H1 (cell line): Measurements from ENCODE around the gene MEMO1. TPM values are rescaled to one million over a fixed set of nuclear protein-coding genes. Genes with fewer than 3 reads are reported as not detected.

Experiments
- CTCF ChIA-PET: fragments of 300-600 bp; sonication (Branson Sonifier 250); formaldehyde crosslinking; loops from one replicate; lab custom pipeline; 2021; ENCODE audit not compliant: partially characterized antibody; lab: Charles Lee
- POLR2A ChIA-PET: fragments of 300-600 bp; sonication (Branson Sonifier 250); formaldehyde crosslinking; loops from one replicate; lab custom pipeline; 2021; ENCODE audit warnings: inconsistent platforms; ENCODE audit not compliant: partially characterized antibody; lab: Charles Lee
- DNase-seq, 2 experiments: peaks; one replicate each; pipeline versions ENCODE4 v3.0.0 to v3.0.0-alpha.2; 2010 to 2022; ENCODE audit warnings: low spot score in 2 of 2, low read depth in 1 of 2, mixed read lengths in 1 of 2
- FAIRE-seq: peaks from 2 replicates; lab custom pipeline; 2011; peaks lifted over from hg19 to GRCh38; lab: Jason Lieb, UNC
- H2AFZ ChIP-seq: 2 replicates; pipeline ENCODE4 v1.8.1; 2012; ENCODE audit warnings: low read length, inconsistent platforms
- H2AK5ac ChIP-seq: 2 replicates; pipeline ENCODE4 v1.6.1; 2013; ENCODE audit warnings: low read depth, low read length
- H2BK120ac ChIP-seq: replicated peaks from 2 replicates; pipeline ENCODE3; 2013; ENCODE audit warnings: low read depth, low read length, inconsistent platforms
- H2BK12ac ChIP-seq: 2 replicates; pipeline ENCODE4 v1.6.1; 2013; ENCODE audit warnings: low read depth, low read length
- H2BK15ac ChIP-seq: 2 replicates; pipeline ENCODE4 v1.6.1; 2013; ENCODE audit warnings: low read length
- H2BK20ac ChIP-seq: 2 replicates; pipeline ENCODE4 v1.6.1; 2013; ENCODE audit warnings: low read length
- H2BK5ac ChIP-seq: 2 replicates; pipeline ENCODE4 v1.6.1; 2013; ENCODE audit warnings: low read depth, low read length
- H3K14ac ChIP-seq: 2 replicates; pipeline ENCODE4 v1.6.1; 2013; ENCODE audit warnings: inconsistent platforms; ENCODE audit not compliant: insufficient read length
- H3K18ac ChIP-seq: 2 replicates; pipeline ENCODE4 v1.6.1; 2013; ENCODE audit warnings: low read length; ENCODE audit errors: extremely low read depth
- H3K23ac ChIP-seq: 2 replicates; pipeline ENCODE4 v1.6.1; 2013; ENCODE audit warnings: inconsistent platforms; ENCODE audit not compliant: insufficient read length
- H3K23me2 ChIP-seq: 2 replicates; pipeline ENCODE4 v1.6.1; 2013; ENCODE audit warnings: low read depth, low read length
- H3K27ac ChIP-seq: 2 replicates; pipeline ENCODE4 v1.6.1; 2011; ENCODE audit warnings: low read depth, low read length, inconsistent platforms
- H3K27me3 ChIP-seq, 4 experiments: replicated peaks in 1 of 4; 1 replicate in 1 of 4; 2 replicates in 3 of 4; pipeline versions ENCODE4 v1.6.1 to v1.8.1; 2011 to 2013; ENCODE audit warnings: low read length in 3 of 4, mild to moderate bottlenecking in 3 of 4, inconsistent platforms in 2 of 4, mixed read lengths in 2 of 4, moderate library complexity in 1 of 4; ENCODE audit not compliant: control insufficient read depth in 3 of 4, insufficient read depth in 3 of 4; ENCODE audit errors: extremely low read depth in 1 of 4
- H3K36me3 ChIP-seq, 4 experiments: 2 replicates each; pipeline versions ENCODE4 v1.6.1 to v1.8.1; 2011 to 2013; ENCODE audit warnings: mild to moderate bottlenecking in 4 of 4, low read length in 3 of 4, moderate library complexity in 2 of 4, control low read depth in 1 of 4, inconsistent platforms in 1 of 4; ENCODE audit not compliant: insufficient read depth in 4 of 4, control insufficient read depth in 2 of 4
- H3K4ac ChIP-seq: replicated peaks from 2 replicates; pipeline ENCODE3; 2013; ENCODE audit warnings: low read length, low read depth, mixed read lengths, inconsistent platforms; ENCODE audit not compliant: insufficient read length
- H3K4me1 ChIP-seq, 4 experiments: replicated peaks in 1 of 4; 1 replicate in 1 of 4; 2 replicates in 3 of 4; pipeline versions ENCODE4 v1.6.1 to v1.8.1; 2011 to 2013; ENCODE audit warnings: low read length in 3 of 4, inconsistent platforms in 2 of 4, mixed read lengths in 1 of 4; ENCODE audit not compliant: insufficient read depth in 4 of 4, control insufficient read depth in 3 of 4
- H3K4me2 ChIP-seq, 2 experiments: 2 replicates each; pipeline versions ENCODE4 v1.6.1 to v1.8.1; 2011 to 2013; ENCODE audit warnings: low read depth in 2 of 2, low read length in 2 of 2, control low read depth in 1 of 2, inconsistent platforms in 1 of 2, mild to moderate bottlenecking in 1 of 2; ENCODE audit not compliant: insufficient read depth in 1 of 2
- H3K4me3 ChIP-seq, 4 experiments: fragments of 200-600, 300-600 bp in 1 of 4; sonication (generic), shearing (Covaris generic), sonication (Bioruptor Twin) in 1 of 4; 2 replicates each; pipeline versions ENCODE4 v1.5.1 to v1.8.1; 2011 to 2016; ENCODE audit warnings: low read length in 4 of 4, low read depth in 3 of 4, control low read depth in 2 of 4, inconsistent platforms in 2 of 4, mild to moderate bottlenecking in 2 of 4, mixed read lengths in 1 of 4, moderate library complexity in 1 of 4; ENCODE audit not compliant: insufficient read depth in 2 of 4; ENCODE audit errors: extremely low read depth in 1 of 4
- H3K56ac ChIP-seq: replicated peaks from 2 replicates; pipeline ENCODE3; 2013; ENCODE audit warnings: low read depth, mild to moderate bottlenecking, mixed read lengths, low read length, inconsistent platforms; ENCODE audit not compliant: insufficient read length
- H3K79me1 ChIP-seq: 2 replicates; pipeline ENCODE4 v1.6.1; 2013; ENCODE audit warnings: low read depth, low read length, control low read depth
- H3K79me2 ChIP-seq, 2 experiments: 2 replicates each; pipeline versions ENCODE4 v1.6.1 to v1.8.1; 2012 to 2013; ENCODE audit warnings: low read length in 2 of 2, mild to moderate bottlenecking in 2 of 2, inconsistent platforms in 1 of 2; ENCODE audit not compliant: insufficient read depth in 2 of 2, control insufficient read depth in 1 of 2
- H3K9ac ChIP-seq, 4 experiments: replicated peaks in 1 of 4; 1 replicate in 1 of 4; 2 replicates in 3 of 4; pipeline versions ENCODE4 v1.6.1 to v1.8.1; 2011 to 2013; ENCODE audit warnings: low read depth in 3 of 4, low read length in 3 of 4, control low read depth in 2 of 4, mild to moderate bottlenecking in 2 of 4, moderate library complexity in 2 of 4, inconsistent platforms in 1 of 4; ENCODE audit errors: extremely low read depth in 1 of 4
- H3K9me3 ChIP-seq, 2 experiments: 2 replicates each; pipeline versions ENCODE4 v1.6.1 to v1.8.1; 2012 to 2013; ENCODE audit warnings: mild to moderate bottlenecking in 2 of 2, moderate library complexity in 2 of 2, control low read depth in 1 of 2, inconsistent platforms in 1 of 2, low read depth in 1 of 2, low read length in 1 of 2, mixed read lengths in 1 of 2; ENCODE audit not compliant: insufficient read depth in 2 of 2
- H4K20me1 ChIP-seq, 2 experiments: replicated peaks in 1 of 2; 2 replicates each; pipeline versions ENCODE3 to v1.8.1; 2011 to 2013; ENCODE audit warnings: inconsistent platforms in 2 of 2, low read length in 2 of 2, mild to moderate bottlenecking in 1 of 2; ENCODE audit not compliant: insufficient read depth in 2 of 2, control insufficient read depth in 1 of 2
- H4K5ac ChIP-seq: 2 replicates; pipeline ENCODE4 v1.6.1; 2013; ENCODE audit warnings: low read length, low read depth, mixed read lengths, inconsistent platforms; ENCODE audit not compliant: insufficient read length
- H4K8ac ChIP-seq: 2 replicates; pipeline ENCODE4 v1.8.0; 2013; ENCODE audit warnings: mild to moderate bottlenecking, moderate library complexity, low read length, inconsistent platforms; ENCODE audit not compliant: insufficient read depth; ENCODE audit errors: extremely low read depth
- H4K91ac ChIP-seq: replicated peaks from 2 replicates; pipeline ENCODE3; 2013; ENCODE audit warnings: low read length, mixed read lengths, inconsistent platforms; ENCODE audit not compliant: insufficient read length
- CBX8 ChIP-seq: fragments of 300-800, 300-1000 bp; sonication (generic); IDR thresholded peaks from 2 replicates; pipeline ENCODE4 v1.7.1; 2016; ENCODE audit warnings: low read depth, low read length, borderline replicate concordance
- CTBP2 ChIP-seq: IDR thresholded peaks from 2 replicates; pipeline ENCODE4 v1.7.0; 2011; ENCODE audit warnings: borderline replicate concordance, mild to moderate bottlenecking, moderate library complexity, mixed read lengths, low read length; ENCODE audit not compliant: insufficient read depth, insufficient read length
- KDM5A ChIP-seq: fragments of 200-600 bp; IDR thresholded peaks from 2 replicates; pipeline ENCODE4 v1.7.1; 2012; ENCODE audit warnings: mild to moderate bottlenecking, low read length, inconsistent platforms, mixed read lengths
- POLR2A ChIP-seq, 2 experiments: IDR thresholded peaks; 1 replicate in 1 of 2; 2 replicates in 1 of 2; pipeline ENCODE4 v1.6.1; 2011; ENCODE audit warnings: low read depth in 2 of 2, low read length in 2 of 2, mild to moderate bottlenecking in 2 of 2; ENCODE audit errors: control extremely low read depth in 1 of 2
- POU5F1 ChIP-seq: IDR thresholded peaks from 2 replicates; pipeline ENCODE4 v1.6.1; 2011; ENCODE audit warnings: low read depth, mild to moderate bottlenecking, low read length, moderate library complexity
- SP2 ChIP-seq: IDR thresholded peaks from 2 replicates; pipeline ENCODE4 v1.6.1; 2012; ENCODE audit warnings: mild to moderate bottlenecking, low read length, inconsistent platforms
- TAF7 ChIP-seq: optimal IDR thresholded peaks from 2 replicates; pipeline ENCODE3; 2011; ENCODE audit warnings: low read depth, mild to moderate bottlenecking, inconsistent platforms, low read length, moderate library complexity, borderline replicate concordance
- ZNF274 ChIP-seq: IDR thresholded peaks from 2 replicates; pipeline ENCODE4 v1.7.0; 2012; ENCODE audit warnings: low read length, borderline replicate concordance; ENCODE audit errors: extremely low read depth
- WGBS, 2 experiments: shearing (Covaris generic) in 1 of 2; methylation state at CpG; one replicate each; pipeline versions ENCODE4 v1.1.6 to v1.1.7; 2013 to 2015; ENCODE audit warnings: low lambda C conversion rate in 2 of 2, mixed read lengths in 2 of 2, inconsistent platforms in 1 of 2, low coverage in 1 of 2, missing lambda C conversion rate in 1 of 2; ENCODE audit not compliant: insufficient replicate concordance in 2 of 2, insufficient coverage in 1 of 2, insufficient read length in 1 of 2; ENCODE audit errors: extremely low coverage in 1 of 2, missing lambda C conversion rate in 1 of 2; 5-methylcytosine and 5-hydroxymethylcytosine counted together
- polyA plus RNA-seq, 7 experiments: library from polyadenylated mRNA; depleted of rRNA in 3 of 7; stranded (reverse) in 5 of 7; unstranded in 2 of 7; fragments of >200 nt in 5 of 7; fragments of 200-250 nt in 2 of 7; gene quantifications; 1 replicate in 5 of 7; 2 replicates in 1 of 7; 4 replicates in 1 of 7; pipeline versions ENCODE4 v1.2.1 to v1.2.3, GENCODE V29; 2011 to 2013; ENCODE audit warnings: missing spikeins in 2 of 7, mixed read lengths in 2 of 7
- total RNA-seq: library from RNA; stranded (reverse); fragmentation: NEBNext Ultra II Directional; extraction: Animal tissue kit (Norgen Biotek cat#: 25700); gene quantifications from 2 replicates; pipeline ENCODE4 v1.2.1, GENCODE V29; 2021
- TF ChIP-seq, protein P1 (sequence below), 3 experiments: IDR thresholded peaks; 1 replicate in 2 of 3; 2 replicates in 1 of 3; pipeline versions ENCODE4 v1.5.1 to v1.6.1; 2011; ENCODE audit warnings: low read length in 3 of 3, mild to moderate bottlenecking in 3 of 3, inconsistent platforms in 2 of 3, low read depth in 1 of 3, moderate library complexity in 1 of 3; ENCODE audit not compliant: insufficient read depth in 1 of 3; ENCODE audit errors: control extremely low read depth in 1 of 3
- TF ChIP-seq, protein P2 (sequence below): IDR thresholded peaks from 2 replicates; pipeline ENCODE4 v1.6.1; 2011; ENCODE audit warnings: low read length, improper control_type of control experiment

Gene MEMO1
- total and polyA plus RNA-seq, 2 of the 8 experiments (the other 6 are each of a cell fraction or from before 2014, with no cell fraction given), result 26.9 to 54.7 TPM

DNA sequence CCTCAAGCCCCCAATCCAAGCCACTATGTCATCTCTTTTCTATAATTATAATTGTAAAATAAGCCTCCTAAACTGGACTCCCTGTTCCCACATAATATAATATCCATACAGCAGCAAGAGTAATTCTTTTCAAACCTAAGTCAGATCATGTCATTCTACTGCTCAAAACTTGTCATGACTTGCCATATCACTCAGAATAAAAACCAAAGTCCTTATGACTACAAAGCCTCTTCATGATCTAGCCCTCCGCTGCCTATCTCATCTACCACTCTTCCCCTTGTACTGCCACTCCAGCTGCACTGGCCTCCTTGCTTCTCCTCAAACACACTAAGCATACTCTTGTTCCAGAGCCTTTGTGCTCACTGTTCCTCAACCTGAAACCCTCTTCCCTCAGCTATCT is 69.9 kb downstream of the MEMO1 start:
- Histone ChIP-seq H3K14ac (no peak overlapping the region), H2BK12ac (no peak overlapping the region), H3K23ac (no peak overlapping the region), H4K20me1 (peaks cover 0 to 1% of the 10 kb centered on the region in 2 experiments), H3K56ac (no peak overlapping the region), H3K36me3 (peaks cover 0 to 6% (median 0%) of the 10 kb centered on the region in 4 experiments; a peak in 2 of 8 replicates), H2AFZ (no peak overlapping the region), H3K23me2 (no peaks in the 10 kb centered on the region; the same call in 1 of the 2 replicates), H4K5ac (no peak overlapping the region), H3K9ac (no peak overlapping the region), H3K18ac (no peak overlapping the region), H4K91ac (no peak overlapping the region), H2AK5ac (no peak overlapping the region), H2BK120ac (no peak overlapping the region), H2BK20ac (no peak overlapping the region), H3K4me3 (no peak overlapping the region), H3K79me1 (no peaks in the 10 kb centered on the region), H4K8ac (no peak overlapping the region), H2BK15ac (no peak overlapping the region), H3K4me1 (no peaks in the 10 kb centered on the region), H3K27ac (no peak overlapping the region), H3K9me3 (no peaks in the 10 kb centered on the region), H3K27me3 (peaks cover 0 to 1% (median 0%) of the 10 kb centered on the region in 4 experiments; a peak in 1 of 7 replicates), H2BK5ac (no peak overlapping the region), H3K4ac (no peak overlapping the region), H3K79me2 (peaks cover 0 to 25% of the 10 kb centered on the region in 2 experiments; a peak in 2 of 4 replicates), H3K4me2 (no peak overlapping the region)
- CTCF ChIA-PET, result no interaction called here
- no peak for DNase-seq
- WGBS, 2 experiments, result 90% methylated on average over 1 of the region's 1 CpG; no CpG with 5 or more reads in 1 of the 2 experiments
- no peak for FAIRE-seq
- POLR2A ChIA-PET, result interaction anchor here (1.5 kb wide), 1 partner anchor 98 kb away, joined by 3 read pairs; no protein-coding TSS in a partner anchor
- TF ChIP-seq CTBP2, result no peak
- TF ChIP-seq POLR2A (IDR thresholded peaks at IDR 0.05; ENCODE audit: control extremely low read depth in 1 of 2, low read depth in 2 of 2, low read length in 2 of 2), result no peak
- no peak for TF ChIP-seq POU5F1
- TF ChIP-seq, protein P1, sequence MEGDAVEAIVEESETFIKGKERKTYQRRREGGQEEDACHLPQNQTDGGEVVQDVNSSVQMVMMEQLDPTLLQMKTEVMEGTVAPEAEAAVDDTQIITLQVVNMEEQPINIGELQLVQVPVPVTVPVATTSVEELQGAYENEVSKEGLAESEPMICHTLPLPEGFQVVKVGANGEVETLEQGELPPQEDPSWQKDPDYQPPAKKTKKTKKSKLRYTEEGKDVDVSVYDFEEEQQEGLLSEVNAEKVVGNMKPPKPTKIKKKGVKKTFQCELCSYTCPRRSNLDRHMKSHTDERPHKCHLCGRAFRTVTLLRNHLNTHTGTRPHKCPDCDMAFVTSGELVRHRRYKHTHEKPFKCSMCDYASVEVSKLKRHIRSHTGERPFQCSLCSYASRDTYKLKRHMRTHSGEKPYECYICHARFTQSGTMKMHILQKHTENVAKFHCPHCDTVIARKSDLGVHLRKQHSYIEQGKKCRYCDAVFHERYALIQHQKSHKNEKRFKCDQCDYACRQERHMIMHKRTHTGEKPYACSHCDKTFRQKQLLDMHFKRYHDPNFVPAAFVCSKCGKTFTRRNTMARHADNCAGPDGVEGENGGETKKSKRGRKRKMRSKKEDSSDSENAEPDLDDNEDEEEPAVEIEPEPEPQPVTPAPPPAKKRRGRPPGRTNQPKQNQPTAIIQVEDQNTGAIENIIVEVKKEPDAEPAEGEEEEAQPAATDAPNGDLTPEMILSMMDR (IDR thresholded peaks at IDR 0.05; ENCODE audit: control extremely low read depth in 1 of 3, insufficient read depth in 1 of 3, low read depth in 1 of 3, low read length in 3 of 3), result no peak
- no peak for TF ChIP-seq ZNF274
- TF ChIP-seq, protein P2, sequence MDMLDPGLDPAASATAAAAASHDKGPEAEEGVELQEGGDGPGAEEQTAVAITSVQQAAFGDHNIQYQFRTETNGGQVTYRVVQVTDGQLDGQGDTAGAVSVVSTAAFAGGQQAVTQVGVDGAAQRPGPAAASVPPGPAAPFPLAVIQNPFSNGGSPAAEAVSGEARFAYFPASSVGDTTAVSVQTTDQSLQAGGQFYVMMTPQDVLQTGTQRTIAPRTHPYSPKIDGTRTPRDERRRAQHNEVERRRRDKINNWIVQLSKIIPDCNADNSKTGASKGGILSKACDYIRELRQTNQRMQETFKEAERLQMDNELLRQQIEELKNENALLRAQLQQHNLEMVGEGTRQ, result no peak
- no peak for TF ChIP-seq KDM5A
- TF ChIP-seq SP2, result no peak
- TF ChIP-seq CBX8, result no peak
- TF ChIP-seq TAF7, result no peak
